MM.1S (cell line): ENCODE measurements around the gene PHOX2A.

Experiments used
- CTCF ChIP-seq: fragments of 300-600 bp; sonication (generic); IDR thresholded peaks from 2 replicates; pipeline ENCODE4 v1.5.1; 2016; ENCODE audit warnings: antibody characterized with exemption, low read length, mixed read lengths
- EZH2 ChIP-seq: fragments of 300-600 bp; sonication (generic); optimal IDR thresholded peaks from 2 replicates; pipeline ENCODE3; 2017; ENCODE audit warnings: low read depth, mild to moderate bottlenecking, antibody characterized with exemption, low read length, mixed read lengths

DNA sequence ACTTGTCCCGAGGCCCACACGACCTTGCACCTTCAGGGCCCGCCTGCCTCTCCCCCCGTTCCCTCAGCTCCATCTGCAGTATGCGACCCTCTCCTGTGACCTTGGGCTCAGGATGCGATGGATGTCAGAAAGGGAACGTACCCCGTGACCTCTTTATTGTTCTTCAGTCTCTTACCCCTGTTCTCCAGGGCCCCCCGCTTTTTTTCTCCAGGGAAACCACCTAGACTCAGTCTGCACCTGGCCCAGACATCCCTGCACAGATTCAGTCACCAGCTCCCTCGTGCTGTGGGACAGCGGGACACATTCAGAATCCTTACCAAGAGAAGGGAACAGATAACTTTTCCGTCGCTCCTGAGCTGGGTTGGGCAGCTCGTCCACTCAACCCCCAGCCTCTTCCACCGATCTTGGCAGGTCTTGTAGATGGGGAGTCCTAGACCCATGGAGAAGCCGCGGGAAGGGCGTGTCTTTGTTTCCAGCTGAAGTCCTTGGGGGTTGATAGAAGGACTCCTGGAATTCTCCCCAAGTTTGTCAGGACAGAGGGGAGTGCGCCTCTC lies 1.4 kb upstream of the PHOX2A start:
- no peak for TF ChIP-seq EZH2
- no peak for TF ChIP-seq CTCF
